GM18520 (cell line): Measurements from ENCODE around the gene CLCF1.

ENCODE experiments used
- ATAC-seq: cut with Tn5 transposase; IDR thresholded peaks from one replicate; pipeline ENCODE4 v1.9.1; 2021; ENCODE audit not compliant: unreplicated experiment

The CLCF1 gene

GRCh38 chr11:67396587-67397389 is 23.4 kb upstream of the CLCF1 start:
- no peak for ATAC-seq

DNA sequence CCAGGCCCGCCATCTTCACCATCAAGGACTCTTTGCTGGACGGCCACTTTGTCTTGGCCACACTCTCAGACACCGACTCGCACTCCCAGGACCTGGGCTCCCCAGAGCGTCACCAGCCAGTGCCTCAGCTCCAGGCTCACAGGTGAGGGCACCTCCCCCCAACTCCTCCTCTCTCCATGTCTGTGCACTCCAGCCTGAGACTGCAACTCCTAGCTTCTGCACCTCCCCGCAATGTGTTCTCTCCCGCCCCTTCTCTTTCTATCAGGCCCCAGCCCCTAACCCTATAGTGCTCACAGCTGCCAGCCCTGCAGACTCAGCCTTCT is 22.8 kb upstream of the CLCF1 start:
- ATAC-seq: no peak

DNA sequence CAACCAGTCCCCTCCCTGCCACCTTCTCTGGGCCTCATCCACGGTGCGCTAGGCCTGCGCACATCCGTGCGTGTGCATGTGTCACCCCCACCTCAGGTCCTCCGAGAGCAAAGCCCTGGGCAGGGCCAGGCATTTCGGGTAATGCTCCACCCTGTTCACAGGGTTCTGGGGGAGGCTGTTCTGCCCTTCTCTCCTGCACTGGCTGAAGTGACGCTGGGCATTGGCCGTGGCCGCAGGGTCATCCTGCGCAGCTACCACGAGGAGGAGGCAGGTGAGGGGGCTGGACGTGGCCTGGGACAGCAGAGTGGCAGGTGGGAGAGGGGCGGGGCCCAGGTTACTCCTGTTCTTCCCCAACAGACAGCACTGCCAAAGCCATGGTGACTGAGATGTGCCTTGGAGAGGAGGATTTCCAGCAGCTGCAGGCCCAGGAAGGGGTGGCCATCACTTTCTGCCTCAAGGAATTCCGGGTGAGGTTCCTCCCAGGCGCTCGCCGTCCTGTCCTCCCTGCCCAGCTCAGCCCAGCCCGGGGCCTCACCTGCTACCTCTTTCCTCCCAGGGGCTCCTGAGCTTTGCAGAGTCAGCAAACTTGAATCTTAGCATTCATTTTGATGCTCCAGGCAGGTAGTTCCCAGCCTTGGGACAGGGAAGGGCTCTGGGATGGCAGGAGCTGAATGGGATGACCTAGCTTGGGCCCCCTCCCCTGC is 22.3 kb upstream of the CLCF1 start:
- no peak for ATAC-seq

DNA sequence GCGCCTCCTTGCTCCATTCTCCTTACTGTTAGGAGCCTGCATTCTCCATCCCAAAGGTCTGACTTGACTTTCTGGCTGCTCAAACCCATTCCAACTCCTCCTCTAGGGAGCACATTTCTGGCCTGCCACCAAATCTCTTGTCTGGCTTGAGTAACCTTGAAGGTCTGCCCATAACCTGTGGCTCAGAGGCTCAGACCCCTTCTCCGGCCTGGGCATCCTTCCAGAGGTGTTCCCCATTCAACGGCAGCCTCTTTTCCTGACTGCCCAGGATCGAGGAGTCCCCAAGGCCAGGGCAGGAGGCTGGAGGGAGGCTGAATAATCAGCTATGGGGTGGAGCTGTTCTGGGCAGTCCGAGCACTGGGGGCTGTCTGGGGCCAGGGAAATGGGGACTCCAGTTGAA is 20.6 kb upstream of the CLCF1 start:
- no peak for ATAC-seq

- no peak for ATAC-seq
These were observed 20.0 kb upstream of the CLCF1 start for GRCh38 chr11:67393437-67393836.

DNA sequence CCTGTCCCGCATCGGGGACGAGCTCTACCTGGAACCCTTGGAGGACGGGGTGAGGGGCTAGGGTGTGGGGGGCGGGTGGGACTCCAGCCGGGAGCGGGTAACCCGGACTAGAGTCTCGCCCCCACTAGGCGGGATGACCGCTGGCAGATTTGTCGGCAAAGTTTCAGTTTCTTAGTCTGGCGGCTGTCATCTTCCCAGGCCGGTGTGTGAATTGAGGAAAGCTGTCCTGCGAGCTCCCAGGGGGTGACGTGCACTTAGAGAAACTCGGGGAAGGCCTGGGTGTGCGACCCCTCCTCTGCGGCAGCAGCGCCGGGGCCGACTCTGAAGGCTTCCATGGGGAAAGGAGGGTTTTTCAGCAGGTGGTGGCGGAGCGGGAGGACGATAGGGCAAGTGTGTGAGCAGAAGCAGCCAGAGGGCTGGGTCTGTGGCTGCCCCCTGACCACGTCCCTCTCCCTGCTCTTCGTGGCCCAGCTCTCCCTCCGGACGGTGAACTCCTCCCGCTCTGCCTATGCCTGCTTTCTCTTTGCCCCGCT is 18.9 kb upstream of the CLCF1 start:
- no peak for ATAC-seq

GRCh38 chr11:67391304-67392182 is 18.1 kb upstream of the CLCF1 start, which contains the start of gene RAD9A:
RAD9A (plus strand) TSS chr11:67391986; CDS start chr11:67392045, 59 bp downstream.
- ATAC-seq: peak; percentile 51

DNA sequence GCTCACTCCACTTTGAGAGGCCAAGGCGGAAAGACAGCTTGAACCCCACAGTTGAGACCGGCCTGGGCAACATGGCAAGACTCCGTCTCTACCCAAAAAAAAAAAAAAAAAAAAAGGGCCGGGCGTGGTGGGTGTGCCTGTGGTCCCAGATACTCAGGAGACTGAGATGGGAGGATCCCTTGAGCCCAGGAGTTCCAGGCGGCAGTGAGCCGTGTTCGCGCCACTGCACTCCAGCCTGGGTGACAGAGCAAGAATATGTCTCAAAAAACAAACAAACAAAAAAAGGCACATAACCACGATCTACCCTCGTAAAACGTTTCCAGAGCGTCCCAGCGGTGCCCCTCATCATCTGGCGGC is 17.5 kb upstream of the CLCF1 start:
- ATAC-seq: no peak

DNA sequence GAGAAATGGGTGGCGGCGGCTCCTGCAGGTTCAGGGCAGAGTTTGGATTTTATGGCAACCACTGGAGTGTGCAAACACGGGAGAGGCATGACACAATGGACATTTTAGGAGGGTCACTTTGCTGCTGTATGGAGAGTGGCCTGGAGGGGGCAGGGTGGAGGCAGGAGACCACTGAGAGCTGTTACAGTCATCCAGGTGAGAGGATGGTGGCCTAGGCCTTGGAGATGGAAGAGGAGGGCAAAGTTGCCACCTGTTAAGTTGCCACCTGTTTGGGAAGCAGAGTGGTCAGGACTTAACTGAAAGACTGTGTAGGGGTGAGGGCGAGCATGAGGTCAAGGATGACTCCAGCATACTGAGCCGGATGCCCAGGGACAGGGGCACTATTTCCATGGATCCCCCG is 16.1 kb upstream of the CLCF1 start:
- ATAC-seq: no peak

- no peak for ATAC-seq
These were observed 14.1 kb upstream of the CLCF1 start for GRCh38 chr11:67387518-67387917.

- no peak for ATAC-seq
These were observed 13.7 kb upstream of the CLCF1 start for GRCh38 chr11:67387069-67387468.

DNA sequence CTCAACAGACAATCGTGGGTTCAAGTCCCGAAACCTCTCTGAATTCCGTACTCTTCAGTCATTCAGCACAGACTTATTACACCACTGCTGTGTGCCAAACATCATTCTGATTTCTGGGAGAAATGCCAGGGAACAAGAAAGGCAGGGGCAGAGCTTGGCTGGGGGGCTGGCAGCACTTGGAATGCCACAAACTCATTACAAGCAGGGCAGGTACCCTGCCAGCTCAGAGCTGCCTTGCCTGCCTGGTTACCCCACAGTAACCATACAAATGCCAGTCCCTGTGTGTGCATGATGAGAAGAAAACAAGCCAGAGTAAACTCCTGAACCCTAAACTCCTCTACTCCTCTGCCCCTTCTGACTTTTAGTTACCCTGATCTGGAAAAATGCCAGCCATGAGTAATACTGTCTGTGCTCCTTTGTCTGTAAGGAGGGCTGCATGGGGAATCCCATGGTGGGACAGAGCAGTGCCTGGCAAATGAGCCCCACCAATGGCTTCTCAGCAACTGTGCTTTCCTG is 11.5 kb upstream of the CLCF1 start:
- no peak for ATAC-seq

DNA sequence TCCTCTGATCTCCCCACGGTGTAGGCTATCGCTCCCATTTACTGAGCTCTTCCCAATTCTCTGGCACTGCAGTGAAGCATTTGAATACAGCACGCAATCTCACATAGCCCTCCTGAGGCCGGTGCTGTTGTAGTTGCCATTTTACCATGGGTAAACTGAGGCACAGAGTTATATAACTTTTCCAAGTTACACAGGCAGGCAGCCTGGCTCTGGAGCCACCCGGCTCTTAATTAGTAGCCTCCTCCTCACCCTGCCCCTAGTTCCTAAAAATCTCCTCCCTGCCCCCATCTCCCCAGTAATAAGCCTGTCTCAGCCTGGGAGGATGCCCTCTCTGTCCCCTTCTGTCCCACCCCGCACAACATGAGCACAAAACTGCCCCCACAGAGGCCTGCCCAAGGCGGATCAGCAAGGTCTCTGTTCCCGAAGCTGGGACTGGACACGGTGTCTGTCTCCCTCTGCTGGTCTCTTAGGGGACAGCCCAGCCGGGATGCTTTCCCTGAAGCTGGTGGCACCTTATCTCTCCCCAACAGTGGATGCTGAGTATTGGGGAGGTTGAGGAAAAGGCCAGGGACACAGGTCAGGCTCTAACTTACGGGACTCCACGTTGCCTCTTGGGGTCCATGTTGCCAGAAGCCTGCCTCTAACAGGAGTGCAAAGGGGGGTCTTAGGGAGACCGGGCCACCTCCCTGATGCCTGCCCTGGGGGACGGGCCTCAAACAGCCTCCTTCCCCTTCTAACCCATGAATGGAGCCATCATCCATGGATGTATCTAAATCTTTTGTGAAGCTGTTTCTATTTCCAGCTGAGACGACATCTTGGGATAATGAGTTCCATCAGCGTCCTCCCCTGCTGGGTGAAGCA is 9.1 kb upstream of the CLCF1 start:
- no peak for ATAC-seq

DNA sequence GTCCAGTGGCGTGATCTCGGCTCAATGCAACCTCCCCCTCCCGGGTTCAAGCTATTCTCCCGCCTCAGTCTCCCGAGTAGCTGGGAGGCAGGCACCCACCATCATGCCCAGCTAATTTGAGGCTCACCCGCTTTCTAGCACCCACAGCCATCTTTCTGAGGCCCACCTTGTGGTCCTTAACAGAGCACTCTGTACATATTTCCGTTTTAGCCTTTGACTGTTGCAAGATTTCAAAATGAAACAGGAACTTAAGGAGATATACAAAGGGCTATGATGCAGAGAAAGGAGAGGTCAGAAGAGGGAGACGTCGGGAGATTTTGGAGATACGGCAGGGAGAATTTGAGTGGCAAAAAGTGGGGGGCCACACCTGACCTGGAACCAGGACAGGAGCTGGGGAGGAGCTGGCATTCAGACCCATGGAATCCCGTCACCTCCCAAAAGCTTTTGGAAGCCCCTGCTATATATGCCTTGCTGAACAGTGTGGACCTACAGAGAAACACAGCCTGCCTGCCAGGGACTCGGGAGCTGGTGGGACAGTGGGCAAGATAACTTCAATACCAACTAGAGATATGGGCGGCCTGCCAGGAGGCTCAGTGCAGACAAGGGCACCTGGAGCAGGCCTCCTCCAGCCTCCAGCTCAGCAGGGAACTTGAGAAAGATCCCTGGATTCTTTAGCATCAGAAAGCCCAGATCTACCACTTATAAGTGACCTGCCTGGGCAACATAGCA is 8.0 kb upstream of the CLCF1 start:
- ATAC-seq: no peak

- ATAC-seq: no peak
These were observed 6.0 kb upstream of the CLCF1 start for GRCh38 chr11:67379061-67380058.

DNA sequence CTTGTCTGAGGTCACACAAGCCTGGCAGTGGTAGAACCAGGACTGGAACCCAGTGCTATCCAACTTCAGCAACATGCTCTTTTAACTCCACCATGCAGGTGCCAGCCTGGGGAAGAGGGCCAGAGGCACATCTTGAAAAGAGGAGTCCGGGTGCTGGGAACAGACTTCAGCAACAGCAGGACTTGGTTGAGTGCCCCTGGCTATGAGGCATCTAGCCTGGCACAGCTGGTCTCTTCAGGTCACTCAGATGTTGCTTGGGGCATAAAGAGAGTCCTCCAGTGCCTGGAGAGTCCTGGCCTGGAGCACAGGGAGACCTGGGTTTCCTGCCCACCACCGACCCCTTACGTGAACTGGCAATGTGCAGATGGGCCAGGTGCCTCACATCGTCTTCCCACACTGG is 5.1 kb upstream of the CLCF1 start:
- no peak for ATAC-seq

GRCh38 chr11:67376873-67377808 is 3.7 kb upstream of the CLCF1 start:
- ATAC-seq: no peak
